Fibroblast of villous mesenchyme (primary cell): ENCODE data around the gene JAZF1. TPM values are rescaled to one million over a fixed set of nuclear protein-coding genes. Genes with fewer than 3 reads are reported as not detected.

Experiments used
- DNase-seq: peaks from one replicate; pipeline ENCODE4 v3.0.0-alpha.2; 2010; ENCODE audit warnings: low read depth
- H3K4me3 ChIP-seq: 2 replicates; pipeline ENCODE4 v1.5.1; 2011; ENCODE audit warnings: low read depth, mild to moderate bottlenecking, low read length
- total RNA-seq: library from RNA; depleted of rRNA; stranded (reverse); fragments of >200 nt; gene quantifications from 2 replicates; pipeline ENCODE4 v1.2.3, GENCODE V29; 2012
- TF ChIP-seq, protein P1 (sequence below): IDR thresholded peaks from 2 replicates; pipeline ENCODE4 v1.5.1; 2012; ENCODE audit warnings: low read depth, mild to moderate bottlenecking, low read length; ENCODE audit not compliant: insufficient read depth

JAZF1 gene
- 32.9 and 38.4 TPM in 2 replicates for total RNA-seq

DNA sequence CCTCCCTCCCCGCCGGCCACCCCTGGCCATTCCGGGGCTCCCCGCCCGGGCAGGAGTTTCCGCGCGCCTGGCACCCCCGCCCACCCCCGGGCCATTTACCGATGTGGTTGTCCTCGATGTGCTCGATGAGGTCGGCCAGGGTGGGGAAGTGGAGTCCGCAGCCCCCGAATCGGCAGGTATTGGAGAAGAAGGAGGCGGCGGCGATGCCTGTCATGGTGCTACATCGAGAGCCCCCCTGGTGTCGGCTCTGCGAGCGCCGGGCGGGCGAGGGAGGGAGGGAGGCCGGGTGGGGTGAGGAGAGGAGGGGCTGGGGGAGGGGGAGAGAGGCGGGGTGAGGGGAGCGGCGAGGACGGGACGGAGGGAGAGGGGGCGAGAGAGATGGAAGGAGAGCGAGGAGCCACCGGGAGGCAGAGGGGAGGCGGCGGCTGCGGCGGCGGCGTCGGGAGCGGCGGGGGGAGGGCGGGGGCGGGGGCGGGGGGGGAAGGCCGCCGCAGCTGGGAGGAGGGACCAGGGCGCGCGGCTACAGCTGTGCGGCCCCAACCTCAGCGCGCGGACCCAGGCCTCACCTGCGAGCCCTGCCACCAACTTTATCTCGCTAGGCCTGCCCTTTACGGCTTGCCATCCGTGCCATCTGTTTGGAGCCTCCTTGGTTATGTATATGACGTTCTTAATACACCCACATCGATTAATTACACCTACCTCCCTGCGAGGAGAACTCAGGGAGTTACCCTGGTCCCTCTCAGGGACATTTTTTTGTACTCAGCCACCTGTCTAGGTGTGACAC is at the start of gene JAZF1:
TSS of gene JAZF1 (minus strand) at position 432 of the 784 bp plus-strand sequence.
- peak within 1 kb of the TSS; percentile 82 for H3K4me3 ChIP-seq
- TF ChIP-seq, protein P1, sequence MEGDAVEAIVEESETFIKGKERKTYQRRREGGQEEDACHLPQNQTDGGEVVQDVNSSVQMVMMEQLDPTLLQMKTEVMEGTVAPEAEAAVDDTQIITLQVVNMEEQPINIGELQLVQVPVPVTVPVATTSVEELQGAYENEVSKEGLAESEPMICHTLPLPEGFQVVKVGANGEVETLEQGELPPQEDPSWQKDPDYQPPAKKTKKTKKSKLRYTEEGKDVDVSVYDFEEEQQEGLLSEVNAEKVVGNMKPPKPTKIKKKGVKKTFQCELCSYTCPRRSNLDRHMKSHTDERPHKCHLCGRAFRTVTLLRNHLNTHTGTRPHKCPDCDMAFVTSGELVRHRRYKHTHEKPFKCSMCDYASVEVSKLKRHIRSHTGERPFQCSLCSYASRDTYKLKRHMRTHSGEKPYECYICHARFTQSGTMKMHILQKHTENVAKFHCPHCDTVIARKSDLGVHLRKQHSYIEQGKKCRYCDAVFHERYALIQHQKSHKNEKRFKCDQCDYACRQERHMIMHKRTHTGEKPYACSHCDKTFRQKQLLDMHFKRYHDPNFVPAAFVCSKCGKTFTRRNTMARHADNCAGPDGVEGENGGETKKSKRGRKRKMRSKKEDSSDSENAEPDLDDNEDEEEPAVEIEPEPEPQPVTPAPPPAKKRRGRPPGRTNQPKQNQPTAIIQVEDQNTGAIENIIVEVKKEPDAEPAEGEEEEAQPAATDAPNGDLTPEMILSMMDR, result no peak
- DNase-seq, result peak; percentile 78

DNA sequence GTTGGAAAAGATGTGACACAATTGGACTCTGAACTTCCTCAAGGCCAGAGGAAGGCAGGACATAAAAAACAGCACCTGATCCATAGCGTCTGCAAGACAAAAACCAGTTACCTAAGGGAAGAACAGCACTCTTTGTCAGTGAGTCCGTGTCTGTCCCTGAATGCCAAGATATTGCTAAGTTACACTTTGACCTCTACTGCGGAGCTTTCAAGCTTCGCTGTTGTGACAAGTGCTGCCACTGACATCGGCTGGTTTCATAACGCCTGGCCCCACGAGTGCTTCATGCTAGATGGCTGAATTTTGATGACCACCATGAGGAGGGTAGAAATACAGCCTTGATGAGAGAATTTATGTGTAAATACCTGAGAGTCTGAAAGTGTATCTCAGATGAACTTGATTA is 49.7 kb upstream of the JAZF1 start:
- TF ChIP-seq, protein P1, result no peak
- DNase-seq, result no peak

DNA sequence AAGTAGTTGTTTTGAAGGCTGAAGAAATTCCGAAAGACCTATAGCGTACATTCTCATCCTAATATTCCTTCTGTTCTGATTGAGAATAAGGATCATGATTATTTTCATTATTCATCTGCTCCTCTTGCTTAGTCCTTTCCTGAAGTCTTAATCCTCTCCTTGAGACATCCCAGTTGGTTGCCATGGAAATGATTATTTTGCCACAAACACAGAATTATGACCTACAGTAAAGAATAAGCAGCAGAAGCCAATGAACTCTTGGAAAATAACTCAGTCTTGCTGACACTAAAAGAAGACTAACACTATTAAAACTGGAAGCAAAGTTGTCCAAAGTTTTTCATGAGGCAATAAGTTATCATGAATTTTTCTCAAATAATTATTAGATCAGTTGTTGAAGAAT is 47.8 kb upstream of the JAZF1 start:
- peak; percentile 17 for DNase-seq
- no peak overlapping the region for H3K4me3 ChIP-seq
- TF ChIP-seq, protein P1, result no peak

More for the DNA sequence above, 49.7 kb upstream of the JAZF1 start:
- H3K4me3 ChIP-seq, result no peak overlapping the region

DNA sequence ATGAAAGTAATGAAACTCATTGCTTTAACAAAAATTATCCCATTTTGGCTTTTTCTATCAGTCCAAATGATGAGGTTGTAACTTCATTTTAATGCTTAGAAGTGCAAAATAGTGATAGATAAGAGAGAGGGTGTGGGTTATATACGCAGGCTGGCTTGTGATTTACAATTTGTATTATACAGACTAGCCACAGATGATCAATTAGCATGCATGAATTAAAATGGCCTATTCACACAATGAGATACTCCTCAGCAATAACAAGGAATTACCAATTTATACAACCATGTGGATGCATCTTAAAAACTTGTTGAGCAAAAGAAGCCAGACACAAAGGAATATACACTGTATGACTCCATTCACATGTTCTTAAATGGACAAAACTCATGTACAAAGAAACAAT is 45.4 kb upstream of the JAZF1 start:
- TF ChIP-seq, protein P1, result no peak
- no peak overlapping the region for H3K4me3 ChIP-seq
- no peak for DNase-seq

DNA sequence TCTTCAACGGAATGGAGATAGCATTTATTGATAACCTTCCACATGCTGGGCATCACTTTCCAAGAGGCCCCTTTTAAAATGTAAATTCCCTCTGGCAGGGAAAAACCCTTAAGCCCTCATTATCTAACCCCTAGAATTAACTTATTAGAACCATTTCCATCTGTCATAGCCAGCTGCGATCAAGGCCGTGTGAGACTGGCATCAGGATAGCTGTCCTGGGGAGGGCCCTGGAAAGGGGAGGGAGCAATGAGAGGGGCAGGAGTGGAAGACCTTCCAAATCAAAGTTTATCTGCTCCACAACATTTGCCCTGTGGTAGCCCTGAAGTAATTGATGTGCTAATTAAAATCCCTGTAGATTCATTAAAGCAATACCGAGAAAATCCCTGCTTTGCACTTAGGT is 45.0 kb upstream of the JAZF1 start:
- DNase-seq, result no peak
- TF ChIP-seq, protein P1, result no peak
- no peak overlapping the region for H3K4me3 ChIP-seq

DNA sequence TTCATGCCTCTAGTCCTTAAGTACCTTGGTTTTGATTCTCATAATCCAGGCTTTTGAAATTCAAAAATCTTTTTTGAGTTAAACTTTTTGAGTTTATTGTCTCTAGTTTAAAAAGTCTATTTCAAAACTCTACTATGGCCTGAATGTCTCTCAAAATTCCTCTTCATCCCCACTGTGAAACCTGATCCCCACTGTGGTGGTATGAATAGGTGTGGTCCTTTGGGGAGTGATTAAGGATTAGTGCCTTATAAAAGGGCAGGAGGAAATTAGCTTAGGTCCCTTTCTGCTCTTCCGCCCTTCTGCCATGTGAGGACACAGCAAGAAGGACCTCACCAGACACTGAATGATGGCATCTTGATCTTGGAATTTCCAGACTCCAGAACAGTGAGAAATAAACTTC is 44.1 kb upstream of the JAZF1 start:
- DNase-seq, result no peak
- TF ChIP-seq, protein P1, result no peak
- no peak overlapping the region for H3K4me3 ChIP-seq
